ENCODE measurements around the gene DBF4B. TPM values are rescaled to one million over a fixed set of nuclear protein-coding genes. Genes with fewer than 3 reads are reported as not detected.

The DBF4B gene
- total and polyA plus RNA-seq, 2 donors from 2014 or later: 1.8 to 3.5 TPM

DNA sequence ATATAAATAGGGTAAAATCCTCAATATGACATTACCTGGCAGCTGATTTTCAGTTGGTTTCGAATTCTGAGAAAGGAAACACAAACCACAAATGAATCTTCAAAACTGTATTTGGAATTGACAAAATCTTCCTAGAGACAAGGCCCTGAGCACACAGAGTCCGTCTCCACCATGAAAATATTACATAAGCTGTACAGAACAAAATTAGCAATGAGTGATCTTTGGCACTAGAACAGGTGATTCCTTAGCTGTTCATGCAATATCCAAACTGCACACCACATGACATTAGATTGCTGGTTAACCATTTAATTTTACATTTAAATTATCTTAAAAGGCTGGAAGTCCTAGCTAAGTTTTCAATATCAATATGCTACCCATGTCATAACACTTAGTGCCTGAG is 89.9 kb downstream of the DBF4B start:
- Histone ChIP-seq H3K27me3 (ENCODE audit: control insufficient read depth, insufficient read depth, low read length) (no peaks in the 10 kb centered on the region), H3K4me1 (ENCODE audit: control insufficient read depth in 2 of 3, insufficient read depth in 2 of 3, low read depth in 1 of 3, low read length in 3 of 3) (no peaks in the 10 kb centered on the region), H3K4me3 (ENCODE audit: low read length in 3 of 3) (no peak overlapping the region), H3K36me3 (ENCODE audit: control insufficient read depth in 2 of 3, insufficient read depth in 3 of 3, low read length in 3 of 3) (no peaks in the 10 kb centered on the region), H3K27ac (ENCODE audit: low read depth in 2 of 2, low read length in 2 of 2) (no peak overlapping the region), H3K9me3 (ENCODE audit: control insufficient read depth in 2 of 3, insufficient read depth in 1 of 3, low read length in 3 of 3) (no peaks in the 10 kb centered on the region), H3K9ac (ENCODE audit: low read length in 3 of 3) (no peak overlapping the region)
- TF ChIP-seq, protein P1, sequence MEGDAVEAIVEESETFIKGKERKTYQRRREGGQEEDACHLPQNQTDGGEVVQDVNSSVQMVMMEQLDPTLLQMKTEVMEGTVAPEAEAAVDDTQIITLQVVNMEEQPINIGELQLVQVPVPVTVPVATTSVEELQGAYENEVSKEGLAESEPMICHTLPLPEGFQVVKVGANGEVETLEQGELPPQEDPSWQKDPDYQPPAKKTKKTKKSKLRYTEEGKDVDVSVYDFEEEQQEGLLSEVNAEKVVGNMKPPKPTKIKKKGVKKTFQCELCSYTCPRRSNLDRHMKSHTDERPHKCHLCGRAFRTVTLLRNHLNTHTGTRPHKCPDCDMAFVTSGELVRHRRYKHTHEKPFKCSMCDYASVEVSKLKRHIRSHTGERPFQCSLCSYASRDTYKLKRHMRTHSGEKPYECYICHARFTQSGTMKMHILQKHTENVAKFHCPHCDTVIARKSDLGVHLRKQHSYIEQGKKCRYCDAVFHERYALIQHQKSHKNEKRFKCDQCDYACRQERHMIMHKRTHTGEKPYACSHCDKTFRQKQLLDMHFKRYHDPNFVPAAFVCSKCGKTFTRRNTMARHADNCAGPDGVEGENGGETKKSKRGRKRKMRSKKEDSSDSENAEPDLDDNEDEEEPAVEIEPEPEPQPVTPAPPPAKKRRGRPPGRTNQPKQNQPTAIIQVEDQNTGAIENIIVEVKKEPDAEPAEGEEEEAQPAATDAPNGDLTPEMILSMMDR (IDR thresholded peaks at IDR 0.05; ENCODE audit: borderline replicate concordance, extremely low read depth, insufficient read depth): no peak
- DNase-seq (no peak), FAIRE-seq (no peak)
- intact Hi-C loops (cut with DNase I): no loop called here

Other genes with a start within 250 kb of the DBF4B start
- 47.0 TPM for gene GPATCH8, start 205.3 kb upstream of the DBF4B start, total RNA-seq
- gene GPATCH8, start 205.3 kb upstream of the DBF4B start, polyA plus RNA-seq (ENCODE audit: insufficient read depth, low read depth, low replicate concordance): 3.5 TPM
- gene FZD2, start 151.2 kb upstream of the DBF4B start, total RNA-seq: 4.7 TPM
- 5.5 TPM for gene FZD2, start 151.2 kb upstream of the DBF4B start, polyA plus RNA-seq (ENCODE audit: insufficient read depth, low read depth, low replicate concordance)
- 0.28 TPM for gene MEIOC, start 52.2 kb upstream of the DBF4B start, total RNA-seq
- 0.26 TPM for gene MEIOC, start 52.2 kb upstream of the DBF4B start, polyA plus RNA-seq (ENCODE audit: insufficient read depth, low read depth, low replicate concordance)
- gene CCDC43, start 18.9 kb upstream of the DBF4B start, total RNA-seq: 20.3 TPM
- 14.9 TPM for gene CCDC43, start 18.9 kb upstream of the DBF4B start, polyA plus RNA-seq (ENCODE audit: insufficient read depth, low read depth, low replicate concordance)
- gene ADAM11, start 50.3 kb downstream of the DBF4B start, total RNA-seq: 0.28 TPM
- gene ADAM11, start 50.3 kb downstream of the DBF4B start, polyA plus RNA-seq (ENCODE audit: insufficient read depth, low read depth, low replicate concordance): 0.24 TPM
- 6.5 TPM for gene GJC1, start 121.6 kb downstream of the DBF4B start, total RNA-seq
- 1.8 TPM for gene GJC1, start 121.6 kb downstream of the DBF4B start, polyA plus RNA-seq (ENCODE audit: insufficient read depth, low read depth, low replicate concordance)
- 2.2 TPM for gene HIGD1B, start 139.2 kb downstream of the DBF4B start, total RNA-seq
- gene HIGD1B, start 139.2 kb downstream of the DBF4B start, polyA plus RNA-seq (ENCODE audit: insufficient read depth, low read depth, low replicate concordance): 3.2 TPM
- 98.4 TPM for gene EFTUD2, start 190.8 kb downstream of the DBF4B start, total RNA-seq
- 37.9 TPM for gene EFTUD2, start 190.8 kb downstream of the DBF4B start, polyA plus RNA-seq (ENCODE audit: insufficient read depth, low read depth, low replicate concordance)
- gene GFAP, start 206.8 kb downstream of the DBF4B start, total RNA-seq: 1.4 TPM
- gene GFAP, start 206.8 kb downstream of the DBF4B start, polyA plus RNA-seq (ENCODE audit: insufficient read depth, low read depth, low replicate concordance): 2.3 TPM
- gene KIF18B, start 239.1 kb downstream of the DBF4B start, total RNA-seq: 0.44 TPM
- gene KIF18B, start 239.1 kb downstream of the DBF4B start, polyA plus RNA-seq (ENCODE audit: insufficient read depth, low read depth, low replicate concordance): not detected